Measurements from ENCODE around the gene S100A13.

S100A13 gene

GRCh38 chr1:153616144-153616916 is 11.0 kb downstream of the S100A13 start, which contains the start of gene S100A14:
S100A14 (minus strand) TSS chr1:153616325; CDS start chr1:153615858, 467 bp downstream.
- H3K4me2 ChIP-seq (ENCODE audit: low read depth, low read length, poor library complexity, severe bottlenecking) = no peak within 1 kb of the TSS
- H4K20me1 ChIP-seq (ENCODE audit: low read depth, low read length) = no peaks in the 10 kb centered on the region
- H3K36me3 ChIP-seq (ENCODE audit: low read length) = no peaks in the 10 kb centered on the region
- H3K27ac ChIP-seq (ENCODE audit: low read depth, low read length) = no peak within 1 kb of the TSS
- no peaks in the 10 kb centered on the region for H3K27me3 ChIP-seq (ENCODE audit: low read length)
- no peaks in the 10 kb centered on the region for H3K79me2 ChIP-seq (ENCODE audit: insufficient read depth, low read length)
- H3F3A ChIP-seq (ENCODE audit: insufficient read depth) = no peaks in the 10 kb centered on the region
- H3K9me2 ChIP-seq (replicated peaks; ENCODE audit: insufficient read depth, low read length) = no peaks in the 10 kb centered on the region
- H3K9me3 ChIP-seq (ENCODE audit: insufficient read depth, low read length) = no peaks in the 10 kb centered on the region
- no peak within 1 kb of the TSS for H3K9ac ChIP-seq (ENCODE audit: low read length)
- TF ChIP-seq, protein P1, sequence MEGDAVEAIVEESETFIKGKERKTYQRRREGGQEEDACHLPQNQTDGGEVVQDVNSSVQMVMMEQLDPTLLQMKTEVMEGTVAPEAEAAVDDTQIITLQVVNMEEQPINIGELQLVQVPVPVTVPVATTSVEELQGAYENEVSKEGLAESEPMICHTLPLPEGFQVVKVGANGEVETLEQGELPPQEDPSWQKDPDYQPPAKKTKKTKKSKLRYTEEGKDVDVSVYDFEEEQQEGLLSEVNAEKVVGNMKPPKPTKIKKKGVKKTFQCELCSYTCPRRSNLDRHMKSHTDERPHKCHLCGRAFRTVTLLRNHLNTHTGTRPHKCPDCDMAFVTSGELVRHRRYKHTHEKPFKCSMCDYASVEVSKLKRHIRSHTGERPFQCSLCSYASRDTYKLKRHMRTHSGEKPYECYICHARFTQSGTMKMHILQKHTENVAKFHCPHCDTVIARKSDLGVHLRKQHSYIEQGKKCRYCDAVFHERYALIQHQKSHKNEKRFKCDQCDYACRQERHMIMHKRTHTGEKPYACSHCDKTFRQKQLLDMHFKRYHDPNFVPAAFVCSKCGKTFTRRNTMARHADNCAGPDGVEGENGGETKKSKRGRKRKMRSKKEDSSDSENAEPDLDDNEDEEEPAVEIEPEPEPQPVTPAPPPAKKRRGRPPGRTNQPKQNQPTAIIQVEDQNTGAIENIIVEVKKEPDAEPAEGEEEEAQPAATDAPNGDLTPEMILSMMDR (IDR thresholded peaks at IDR 0.05; ENCODE audit: insufficient read depth, low read length, poor library complexity, severe bottlenecking) = no peak
- TF ChIP-seq EZH2phosphoT487 (conservative IDR thresholded peaks at IDR 0.05; ENCODE audit: low read length) = no peak
- H3K4me3 ChIP-seq (ENCODE audit: insufficient read depth, low read length, poor library complexity, severe bottlenecking) = no peak within 1 kb of the TSS
- H2AFZ ChIP-seq (ENCODE audit: low read depth, low read length, severe bottlenecking) = no peak within 1 kb of the TSS

DNA sequence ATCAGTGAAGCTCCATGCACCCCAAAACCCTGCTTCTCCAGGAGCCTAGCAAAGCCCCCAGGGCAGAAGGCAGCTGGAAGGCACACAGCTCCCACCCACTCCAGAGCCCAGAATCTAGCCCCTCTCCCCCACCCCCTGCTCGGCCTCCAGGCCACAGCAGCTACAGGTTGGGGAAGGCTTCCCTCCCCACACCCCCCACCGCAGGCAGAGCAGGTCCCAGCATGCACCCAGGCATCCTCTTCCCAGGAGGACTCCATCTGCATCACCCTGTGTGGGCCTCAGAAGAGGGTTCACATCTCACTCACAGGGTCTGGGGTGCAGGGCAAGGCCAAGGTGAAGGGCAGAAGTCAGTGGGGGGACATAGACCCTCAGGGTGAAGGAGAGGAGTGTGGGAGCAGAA is 11.9 kb downstream of the S100A13 start:
- H3K36me3 ChIP-seq (ENCODE audit: low read length) = no peaks in the 10 kb centered on the region
- no peak overlapping the region for H3K27ac ChIP-seq (ENCODE audit: low read depth, low read length)
- H3K9ac ChIP-seq (ENCODE audit: low read length) = no peak overlapping the region
- H3F3A ChIP-seq (ENCODE audit: insufficient read depth) = no peaks in the 10 kb centered on the region
- no peak overlapping the region for H3K4me3 ChIP-seq (ENCODE audit: insufficient read depth, low read length, poor library complexity, severe bottlenecking)
- no peaks in the 10 kb centered on the region for H3K27me3 ChIP-seq (ENCODE audit: low read length)
- H3K9me3 ChIP-seq (ENCODE audit: insufficient read depth, low read length) = no peaks in the 10 kb centered on the region
- no peak overlapping the region for H3K4me2 ChIP-seq (ENCODE audit: low read depth, low read length, poor library complexity, severe bottlenecking)
- no peaks in the 10 kb centered on the region for H4K20me1 ChIP-seq (ENCODE audit: low read depth, low read length)
- no peaks in the 10 kb centered on the region for H3K9me2 ChIP-seq (replicated peaks; ENCODE audit: insufficient read depth, low read length)
- TF ChIP-seq, protein P1 (IDR thresholded peaks at IDR 0.05; ENCODE audit: insufficient read depth, low read length, poor library complexity, severe bottlenecking) = no peak
- TF ChIP-seq EZH2phosphoT487 (conservative IDR thresholded peaks at IDR 0.05; ENCODE audit: low read length) = no peak
- no peak overlapping the region for H2AFZ ChIP-seq (ENCODE audit: low read depth, low read length, severe bottlenecking)
- H3K79me2 ChIP-seq (ENCODE audit: insufficient read depth, low read length) = no peaks in the 10 kb centered on the region

DNA sequence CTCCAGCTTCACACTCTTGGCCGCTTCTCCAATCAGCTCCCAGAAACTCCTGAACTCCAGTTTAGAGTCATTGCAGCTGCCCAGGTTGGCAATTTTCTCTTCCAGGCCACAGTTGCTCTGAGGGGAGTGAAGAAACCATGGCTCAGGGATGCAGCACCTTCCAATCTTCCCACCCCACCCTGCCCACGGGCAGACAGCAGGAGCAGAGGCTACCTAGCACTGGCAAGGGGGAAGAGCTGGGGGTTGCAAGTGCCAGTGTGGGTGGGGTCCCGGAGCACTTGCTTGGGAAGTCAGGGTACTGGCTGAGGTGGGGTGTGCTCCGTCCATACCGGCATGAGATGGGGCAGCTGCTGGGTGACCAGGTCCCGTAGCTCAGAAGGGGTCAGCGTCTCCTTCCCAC is 12.4 kb downstream of the S100A13 start:
- H3K4me2 ChIP-seq (ENCODE audit: low read depth, low read length, poor library complexity, severe bottlenecking) = no peak overlapping the region
- H4K20me1 ChIP-seq (ENCODE audit: low read depth, low read length) = no peaks in the 10 kb centered on the region
- no peaks in the 10 kb centered on the region for H3K27me3 ChIP-seq (ENCODE audit: low read length)
- no peaks in the 10 kb centered on the region for H3K79me2 ChIP-seq (ENCODE audit: insufficient read depth, low read length)
- H3K4me3 ChIP-seq (ENCODE audit: insufficient read depth, low read length, poor library complexity, severe bottlenecking) = no peak overlapping the region
- no peaks in the 10 kb centered on the region for H3K36me3 ChIP-seq (ENCODE audit: low read length)
- no peak overlapping the region for H3K9ac ChIP-seq (ENCODE audit: low read length)
- H3K9me3 ChIP-seq (ENCODE audit: insufficient read depth, low read length) = no peaks in the 10 kb centered on the region
- no peak overlapping the region for H3K27ac ChIP-seq (ENCODE audit: low read depth, low read length)
- H3F3A ChIP-seq (ENCODE audit: insufficient read depth) = no peaks in the 10 kb centered on the region
- no peak overlapping the region for H2AFZ ChIP-seq (ENCODE audit: low read depth, low read length, severe bottlenecking)
- no peaks in the 10 kb centered on the region for H3K9me2 ChIP-seq (replicated peaks; ENCODE audit: insufficient read depth, low read length)
- no peak for TF ChIP-seq EZH2phosphoT487 (conservative IDR thresholded peaks at IDR 0.05; ENCODE audit: low read length)
- TF ChIP-seq, protein P1 (IDR thresholded peaks at IDR 0.05; ENCODE audit: insufficient read depth, low read length, poor library complexity, severe bottlenecking) = no peak
